Liver (tissue), 9 donors: ENCODE measurements around the gene KATNB1. TPM values are rescaled to one million over a fixed set of nuclear protein-coding genes. Genes with fewer than 3 reads are reported as not detected.

Experiments used
- DNase-seq: peaks from one replicate; pipeline ENCODE4 v3.0.0-alpha.2; 2017; ENCODE audit warnings: low spot score
- H3K27ac ChIP-seq, 2 donors: one replicate each; pipeline ENCODE4 v1.7.0; 2013; ENCODE audit warnings: inconsistent platforms in 2 of 2, low read length in 2 of 2, control low read depth in 1 of 2, low read depth in 1 of 2, mild to moderate bottlenecking in 1 of 2
- H3K27me3 ChIP-seq, 4 donors: one replicate each; pipeline versions ENCODE4 v1.6.1 to v1.7.0; 2013; ENCODE audit warnings: low read length in 3 of 4, inconsistent platforms in 1 of 4, mild to moderate bottlenecking in 1 of 4, moderate library complexity in 1 of 4; ENCODE audit not compliant: control insufficient read depth in 4 of 4, insufficient read depth in 4 of 4
- H3K36me3 ChIP-seq, 4 donors: one replicate each; pipeline versions ENCODE4 v1.6.1 to v1.7.0; 2013; ENCODE audit warnings: low read length in 3 of 4, mild to moderate bottlenecking in 3 of 4, low read depth in 1 of 4, moderate library complexity in 1 of 4; ENCODE audit not compliant: control insufficient read depth in 4 of 4, insufficient read depth in 3 of 4
- H3K4me1 ChIP-seq, 4 donors: one replicate each; pipeline versions ENCODE4 v1.6.1 to v1.7.0; 2013; ENCODE audit warnings: low read length in 3 of 4, mild to moderate bottlenecking in 3 of 4, moderate library complexity in 1 of 4; ENCODE audit not compliant: control insufficient read depth in 4 of 4, insufficient read depth in 4 of 4
- H3K4me3 ChIP-seq, 3 donors: one replicate each; pipeline versions ENCODE4 v1.6.1 to v1.7.0; 2013; ENCODE audit warnings: low read length in 3 of 3, control low read depth in 1 of 3, low read depth in 1 of 3, mild to moderate bottlenecking in 1 of 3
- H3K9ac ChIP-seq, 2 donors: one replicate each; pipeline ENCODE4 v1.7.0; 2013; ENCODE audit warnings: low read length in 2 of 2, mild to moderate bottlenecking in 2 of 2, moderate library complexity in 2 of 2, control low read depth in 1 of 2, low read depth in 1 of 2
- H3K9me3 ChIP-seq, 4 donors: one replicate each; pipeline versions ENCODE4 v1.6.1 to v1.7.0; 2013; ENCODE audit warnings: low read length in 3 of 4; ENCODE audit not compliant: control insufficient read depth in 4 of 4
- EGR1 ChIP-seq, 2 donors: IDR thresholded peaks; 2 replicates each; pipeline ENCODE4 v1.6.1; 2016 to 2018; ENCODE audit warnings: antibody characterized with exemption in 2 of 2, low read depth in 2 of 2
- FOXA1 ChIP-seq: IDR thresholded peaks from 2 replicates; pipeline ENCODE4 v1.6.1; 2016; ENCODE audit warnings: antibody characterized with exemption
- FOXA2 ChIP-seq: IDR thresholded peaks from 2 replicates; pipeline ENCODE4 v1.6.1; 2016; ENCODE audit warnings: antibody characterized with exemption
- GABPA ChIP-seq, 2 donors: IDR thresholded peaks in 1 of 2; conservative IDR thresholded peaks in 1 of 2; 2 replicates each; pipeline ENCODE4 v1.6.1; 2016; ENCODE audit warnings: antibody characterized with exemption in 2 of 2, mild to moderate bottlenecking in 1 of 2, moderate library complexity in 1 of 2
- HNF4A ChIP-seq, 2 donors: conservative IDR thresholded peaks; 2 replicates each; pipeline ENCODE4 v1.6.1; 2016; ENCODE audit warnings: antibody characterized with exemption in 2 of 2, mild to moderate bottlenecking in 2 of 2
- HNF4G ChIP-seq: IDR thresholded peaks from 2 replicates; pipeline ENCODE4 v1.6.1; 2016; ENCODE audit warnings: antibody characterized with exemption
- JUND ChIP-seq, 2 donors: IDR thresholded peaks; 2 replicates each; pipeline ENCODE4 v1.6.1; 2016; ENCODE audit warnings: antibody characterized with exemption in 2 of 2
- NR2F2 ChIP-seq: IDR thresholded peaks from 2 replicates; pipeline ENCODE4 v1.6.1; 2016; ENCODE audit warnings: antibody characterized with exemption
- RAD21 ChIP-seq, 2 donors: IDR thresholded peaks; 2 replicates each; pipeline ENCODE4 v1.6.1; 2016; ENCODE audit warnings: antibody characterized with exemption in 2 of 2, mild to moderate bottlenecking in 2 of 2
- RXRA ChIP-seq, 2 donors: IDR thresholded peaks; 2 replicates each; pipeline ENCODE4 v1.6.1; 2017 to 2018; ENCODE audit warnings: antibody characterized with exemption in 2 of 2, mild to moderate bottlenecking in 1 of 2
- TAF1 ChIP-seq: conservative IDR thresholded peaks from 2 replicates; pipeline ENCODE4 v1.6.1; 2016; ENCODE audit warnings: antibody characterized with exemption, mild to moderate bottlenecking
- YY1 ChIP-seq: IDR thresholded peaks from 2 replicates; pipeline ENCODE4 v1.6.1; 2016; ENCODE audit warnings: antibody characterized with exemption, mild to moderate bottlenecking
- WGBS: extraction: QIAGEN DNeasy Blood & Tissue Kit; methylation state at CpG from one replicate; pipeline ENCODE4 v1.1.7; 2013; 5-methylcytosine and 5-hydroxymethylcytosine counted together
- polyA plus RNA-seq, 2 donors: library from polyadenylated mRNA; stranded (reverse) in 1 of 2; unstranded in 1 of 2; fragments of 200-250 nt in 1 of 2; fragments of >200 nt in 1 of 2; fragmentation: Nextera tagmentation in 1 of 2; extraction: Ambion mirVana in 1 of 2; gene quantifications; one replicate each; pipeline versions ENCODE4 v1.2.1 to v1.2.3, GENCODE V29; 2013 to 2015
- total RNA-seq, 2 donors: library from RNA; depleted of rRNA; stranded (reverse); fragments of >200 nt; gene quantifications; one replicate each; pipeline ENCODE4 v1.2.3, GENCODE V29; 2014
- TF ChIP-seq, protein P1 (sequence below): fragments of 150-350 bp; IDR thresholded peaks from 2 replicates; pipeline ENCODE4 v1.5.1; 2017; ENCODE audit warnings: improper control_type of control experiment, low read depth, low read length; ENCODE audit not compliant: missing input control
- TF ChIP-seq, protein P2 (sequence below): IDR thresholded peaks from 2 replicates; pipeline ENCODE4 v1.6.1; 2016; ENCODE audit warnings: antibody characterized with exemption
- TF ChIP-seq, protein P3 (sequence below): IDR thresholded peaks from 2 replicates; pipeline ENCODE4 v1.6.1; 2016; ENCODE audit warnings: antibody characterized with exemption
- TF ChIP-seq, protein P4 (sequence below): IDR thresholded peaks from 2 replicates; pipeline ENCODE4 v1.6.1; 2016; ENCODE audit warnings: antibody characterized with exemption, mild to moderate bottlenecking
- donor health status: healthy.
- donor health status: healthy.
- donor health status: healthy.
- donor health status: healthy.
- donor health status: healthy.

KATNB1 gene
- total and polyA plus RNA-seq, 4 donors: 4.5 to 16.4 (median 7.5) TPM

DNA sequence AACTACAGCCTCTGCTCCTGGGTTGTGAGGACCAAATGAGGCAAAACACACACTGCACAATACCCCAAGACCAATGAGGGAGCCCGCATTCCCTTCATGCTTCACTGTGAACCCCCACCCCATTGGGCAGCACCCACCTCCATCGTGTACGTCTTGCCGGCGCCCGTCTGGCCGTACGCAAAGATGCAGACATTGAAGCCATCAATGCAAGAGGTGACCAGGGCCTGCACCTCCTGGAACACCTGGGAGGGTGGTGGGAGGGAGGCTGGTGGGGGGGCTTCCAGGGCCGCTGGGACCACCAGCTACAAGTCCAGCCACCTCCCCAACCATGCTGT, 28.4 kb downstream of the KATNB1 start:
- TF ChIP-seq RAD21 (IDR thresholded peaks at IDR 0.05): no peak
- TF ChIP-seq, protein P1, sequence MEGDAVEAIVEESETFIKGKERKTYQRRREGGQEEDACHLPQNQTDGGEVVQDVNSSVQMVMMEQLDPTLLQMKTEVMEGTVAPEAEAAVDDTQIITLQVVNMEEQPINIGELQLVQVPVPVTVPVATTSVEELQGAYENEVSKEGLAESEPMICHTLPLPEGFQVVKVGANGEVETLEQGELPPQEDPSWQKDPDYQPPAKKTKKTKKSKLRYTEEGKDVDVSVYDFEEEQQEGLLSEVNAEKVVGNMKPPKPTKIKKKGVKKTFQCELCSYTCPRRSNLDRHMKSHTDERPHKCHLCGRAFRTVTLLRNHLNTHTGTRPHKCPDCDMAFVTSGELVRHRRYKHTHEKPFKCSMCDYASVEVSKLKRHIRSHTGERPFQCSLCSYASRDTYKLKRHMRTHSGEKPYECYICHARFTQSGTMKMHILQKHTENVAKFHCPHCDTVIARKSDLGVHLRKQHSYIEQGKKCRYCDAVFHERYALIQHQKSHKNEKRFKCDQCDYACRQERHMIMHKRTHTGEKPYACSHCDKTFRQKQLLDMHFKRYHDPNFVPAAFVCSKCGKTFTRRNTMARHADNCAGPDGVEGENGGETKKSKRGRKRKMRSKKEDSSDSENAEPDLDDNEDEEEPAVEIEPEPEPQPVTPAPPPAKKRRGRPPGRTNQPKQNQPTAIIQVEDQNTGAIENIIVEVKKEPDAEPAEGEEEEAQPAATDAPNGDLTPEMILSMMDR: no peak
- TF ChIP-seq FOXA1: no peak
- Histone ChIP-seq H3K4me3 (no peak overlapping the region), H3K4me1 (no peaks in the 10 kb centered on the region), H3K27ac (no peak overlapping the region), H3K9ac (no peak overlapping the region), H3K36me3 (peaks cover 15 to 84% (median 25%) of the 10 kb centered on the region in 4 donors), H3K9me3 (no peaks in the 10 kb centered on the region), H3K27me3 (no peaks in the 10 kb centered on the region)
- 94% methylated on average over 9 of the region's 9 CpGs for WGBS
- DNase-seq: no peak

DNA sequence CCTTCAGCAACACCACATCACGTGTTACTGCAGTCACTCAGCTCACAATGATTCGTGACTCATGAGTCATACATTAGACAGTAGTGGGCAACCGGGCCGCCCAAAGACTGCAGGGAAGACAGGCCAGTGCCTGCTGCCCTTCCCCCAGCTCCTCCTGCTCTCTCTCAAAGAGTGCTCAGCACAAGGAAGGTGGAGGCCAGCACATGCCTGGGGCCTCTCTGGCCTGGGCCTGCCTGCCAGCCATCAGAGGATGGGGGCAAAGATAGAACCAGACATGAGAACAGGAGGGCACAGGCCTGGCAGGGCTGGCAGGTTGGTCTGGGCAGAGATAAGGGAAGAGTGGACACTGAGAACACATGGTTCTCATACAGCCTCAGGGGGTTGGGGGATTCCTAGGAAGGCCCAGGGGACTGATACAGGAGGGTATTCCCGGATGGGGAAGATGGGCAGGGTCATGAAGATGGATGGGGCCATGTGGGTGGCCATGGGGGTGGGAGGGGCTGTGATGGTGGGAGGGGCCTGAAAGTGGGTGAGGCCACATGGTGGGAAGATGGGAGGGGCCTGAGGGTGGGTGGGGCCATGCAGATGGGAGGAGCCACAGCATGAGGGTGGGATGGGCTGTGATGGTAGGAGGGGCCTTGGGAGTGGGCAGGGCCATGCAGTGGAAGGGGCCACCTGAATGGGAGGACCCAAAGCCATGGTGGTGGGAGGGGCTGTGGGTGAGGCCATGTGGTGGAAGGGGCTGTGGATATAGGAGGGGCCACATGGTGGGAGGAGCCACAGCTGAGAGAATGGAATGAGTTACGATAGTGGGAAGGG, 29.0 kb downstream of the KATNB1 start:
- H3K27ac ChIP-seq: no peak overlapping the region
- WGBS: 83% methylated on average over 6 of the region's 6 CpGs

More for the DNA sequence above, 29.0 kb downstream of the KATNB1 start:
- Histone ChIP-seq H3K9me3 (no peaks in the 10 kb centered on the region), H3K4me1 (no peaks in the 10 kb centered on the region), H3K27me3 (no peaks in the 10 kb centered on the region), H3K9ac (no peak overlapping the region), H3K36me3 (peaks cover 18 to 84% (median 27%) of the 10 kb centered on the region in 4 donors), H3K4me3 (no peak overlapping the region)
- DNase-seq: no peak
- no peak for TF ChIP-seq YY1
- TF ChIP-seq TAF1: no peak
- TF ChIP-seq NR2F2: no peak
- TF ChIP-seq, protein P1: no peak
- TF ChIP-seq, protein P2, sequence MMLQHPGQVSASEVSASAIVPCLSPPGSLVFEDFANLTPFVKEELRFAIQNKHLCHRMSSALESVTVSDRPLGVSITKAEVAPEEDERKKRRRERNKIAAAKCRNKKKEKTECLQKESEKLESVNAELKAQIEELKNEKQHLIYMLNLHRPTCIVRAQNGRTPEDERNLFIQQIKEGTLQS: no peak
- no peak for TF ChIP-seq HNF4A (conservative IDR thresholded peaks at IDR 0.05)
- TF ChIP-seq HNF4G: no peak
- no peak for TF ChIP-seq FOXA2
- TF ChIP-seq FOXA1: no peak
- no peak for TF ChIP-seq EGR1 (IDR thresholded peaks at IDR 0.05; ENCODE audit: low read depth in 2 of 2)
- no peak for TF ChIP-seq GABPA (IDR thresholded peaks at IDR 0.05 in 1 of 2, conservative IDR thresholded peaks at IDR 0.05 in 1 of 2)
- TF ChIP-seq, protein P3, sequence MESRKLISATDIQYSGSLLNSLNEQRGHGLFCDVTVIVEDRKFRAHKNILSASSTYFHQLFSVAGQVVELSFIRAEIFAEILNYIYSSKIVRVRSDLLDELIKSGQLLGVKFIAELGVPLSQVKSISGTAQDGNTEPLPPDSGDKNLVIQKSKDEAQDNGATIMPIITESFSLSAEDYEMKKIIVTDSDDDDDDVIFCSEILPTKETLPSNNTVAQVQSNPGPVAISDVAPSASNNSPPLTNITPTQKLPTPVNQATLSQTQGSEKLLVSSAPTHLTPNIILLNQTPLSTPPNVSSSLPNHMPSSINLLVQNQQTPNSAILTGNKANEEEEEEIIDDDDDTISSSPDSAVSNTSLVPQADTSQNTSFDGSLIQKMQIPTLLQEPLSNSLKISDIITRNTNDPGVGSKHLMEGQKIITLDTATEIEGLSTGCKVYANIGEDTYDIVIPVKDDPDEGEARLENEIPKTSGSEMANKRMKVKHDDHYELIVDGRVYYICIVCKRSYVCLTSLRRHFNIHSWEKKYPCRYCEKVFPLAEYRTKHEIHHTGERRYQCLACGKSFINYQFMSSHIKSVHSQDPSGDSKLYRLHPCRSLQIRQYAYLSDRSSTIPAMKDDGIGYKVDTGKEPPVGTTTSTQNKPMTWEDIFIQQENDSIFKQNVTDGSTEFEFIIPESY: no peak
- no peak for TF ChIP-seq RXRA (IDR thresholded peaks at IDR 0.05)
- TF ChIP-seq, protein P4, sequence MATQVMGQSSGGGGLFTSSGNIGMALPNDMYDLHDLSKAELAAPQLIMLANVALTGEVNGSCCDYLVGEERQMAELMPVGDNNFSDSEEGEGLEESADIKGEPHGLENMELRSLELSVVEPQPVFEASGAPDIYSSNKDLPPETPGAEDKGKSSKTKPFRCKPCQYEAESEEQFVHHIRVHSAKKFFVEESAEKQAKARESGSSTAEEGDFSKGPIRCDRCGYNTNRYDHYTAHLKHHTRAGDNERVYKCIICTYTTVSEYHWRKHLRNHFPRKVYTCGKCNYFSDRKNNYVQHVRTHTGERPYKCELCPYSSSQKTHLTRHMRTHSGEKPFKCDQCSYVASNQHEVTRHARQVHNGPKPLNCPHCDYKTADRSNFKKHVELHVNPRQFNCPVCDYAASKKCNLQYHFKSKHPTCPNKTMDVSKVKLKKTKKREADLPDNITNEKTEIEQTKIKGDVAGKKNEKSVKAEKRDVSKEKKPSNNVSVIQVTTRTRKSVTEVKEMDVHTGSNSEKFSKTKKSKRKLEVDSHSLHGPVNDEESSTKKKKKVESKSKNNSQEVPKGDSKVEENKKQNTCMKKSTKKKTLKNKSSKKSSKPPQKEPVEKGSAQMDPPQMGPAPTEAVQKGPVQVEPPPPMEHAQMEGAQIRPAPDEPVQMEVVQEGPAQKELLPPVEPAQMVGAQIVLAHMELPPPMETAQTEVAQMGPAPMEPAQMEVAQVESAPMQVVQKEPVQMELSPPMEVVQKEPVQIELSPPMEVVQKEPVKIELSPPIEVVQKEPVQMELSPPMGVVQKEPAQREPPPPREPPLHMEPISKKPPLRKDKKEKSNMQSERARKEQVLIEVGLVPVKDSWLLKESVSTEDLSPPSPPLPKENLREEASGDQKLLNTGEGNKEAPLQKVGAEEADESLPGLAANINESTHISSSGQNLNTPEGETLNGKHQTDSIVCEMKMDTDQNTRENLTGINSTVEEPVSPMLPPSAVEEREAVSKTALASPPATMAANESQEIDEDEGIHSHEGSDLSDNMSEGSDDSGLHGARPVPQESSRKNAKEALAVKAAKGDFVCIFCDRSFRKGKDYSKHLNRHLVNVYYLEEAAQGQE: no peak
- no peak for TF ChIP-seq JUND (IDR thresholded peaks at IDR 0.05)
